ENCODE measurements around the gene DPYSL4.
A peak's percentile ranks its signal among the peaks of the same experiment; 100 is the strongest.
"Not testable (repeated sequence)": the region's sequence is repeated elsewhere in the genome, so short reads cannot be mapped to it uniquely, and the experiment has no call there.

The DPYSL4 gene

DNA sequence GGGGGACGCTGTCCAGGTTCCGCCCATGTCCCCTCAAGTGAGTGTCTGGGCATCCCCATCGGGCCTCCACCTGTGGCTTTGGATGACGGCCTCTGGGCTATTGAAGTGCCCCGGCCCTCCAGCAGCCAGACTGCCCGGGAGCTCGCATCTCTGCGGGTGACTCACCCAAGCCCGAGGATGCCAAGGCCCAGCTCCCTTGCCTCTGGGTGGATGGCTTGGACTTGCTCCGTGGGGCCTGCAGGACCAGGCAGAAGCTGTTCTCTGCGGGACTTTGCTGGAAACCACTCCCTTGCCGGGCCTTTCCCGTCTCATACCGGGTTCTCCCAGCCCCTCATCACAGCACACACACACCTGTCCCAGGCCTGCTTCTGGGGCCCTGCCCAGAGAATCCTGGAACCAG, 22.4 kb downstream of the DPYSL4 start:
- DNase-seq, result no peak

- DNase-seq, result no peak
Observed at GRCh38 chr10:132209978-132210530, 23.3 kb downstream of the DPYSL4 start.

GRCh38 chr10:132210766-132211165, 24.0 kb downstream of the DPYSL4 start:
- DNase-seq, result no peak

- DNase-seq, result no peak
Observed at GRCh38 chr10:132211246-132211645, 24.5 kb downstream of the DPYSL4 start.

- DNase-seq, result no peak
Observed at GRCh38 chr10:132212816-132213215, 26.1 kb downstream of the DPYSL4 start.

DNA sequence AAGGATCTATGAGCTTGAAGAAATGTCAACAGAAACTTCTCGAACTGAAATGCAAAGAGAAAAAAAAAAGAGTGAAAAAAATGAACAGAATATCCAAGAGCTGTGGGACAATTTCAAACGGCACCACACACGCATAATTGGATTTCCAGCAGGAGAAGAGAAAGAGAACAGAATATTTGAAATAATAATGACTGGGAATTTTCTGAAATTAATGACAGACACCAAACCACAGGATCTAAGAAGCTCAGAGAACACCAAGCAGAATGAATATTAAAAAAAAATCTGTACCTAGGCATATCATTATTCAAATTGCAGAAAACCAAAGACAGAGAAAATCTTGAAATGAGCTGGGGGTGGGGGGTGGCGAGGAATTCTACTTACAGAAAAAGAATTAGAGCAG, 27.2 kb downstream of the DPYSL4 start:
- DNase-seq, result no peak

- not testable (repeated sequence) for DNase-seq
Observed at GRCh38 chr10:132216441-132216840, 29.7 kb downstream of the DPYSL4 start.

DNA sequence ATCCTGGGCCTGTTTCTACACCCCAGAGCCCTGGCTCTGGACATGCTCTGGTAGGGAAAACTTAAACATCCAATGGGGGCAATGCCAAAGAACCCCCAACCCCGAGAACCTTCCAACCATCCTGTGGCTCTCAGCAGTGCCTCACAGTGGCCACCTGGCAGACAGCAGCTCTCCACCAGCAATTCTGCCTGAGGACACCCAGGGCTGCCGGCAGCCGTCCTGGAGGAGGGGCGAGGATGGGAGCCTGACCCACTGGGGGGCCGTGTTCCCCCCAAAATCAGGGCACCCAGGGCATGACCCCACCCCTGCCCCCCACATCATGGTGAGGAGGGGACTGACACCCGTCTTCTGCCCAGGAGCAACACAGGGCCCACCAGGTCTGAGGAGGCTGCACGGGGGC, 32.7 kb downstream of the DPYSL4 start:
- DNase-seq, result no peak

DNA sequence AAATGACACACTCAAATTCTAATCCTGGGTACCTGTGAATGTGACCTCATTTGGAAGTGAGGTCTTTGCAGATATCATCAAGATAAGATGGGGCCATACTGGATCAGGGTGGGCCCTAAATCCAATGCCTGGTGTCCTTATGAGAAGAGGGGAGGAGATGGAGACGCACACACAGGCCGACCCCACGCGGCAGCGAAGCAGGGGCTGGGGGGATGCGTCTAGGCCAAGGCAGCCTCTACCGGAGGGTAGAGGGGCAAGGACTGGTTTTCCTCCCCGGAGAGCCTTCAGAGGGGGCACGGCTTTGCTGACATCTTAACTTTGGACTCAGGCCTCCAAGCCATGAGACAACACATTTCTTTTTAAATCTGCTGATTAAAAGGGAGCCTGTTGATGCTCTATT, 33.3 kb downstream of the DPYSL4 start:
- DNase-seq, result no peak

- DNase-seq, result not testable (repeated sequence)
Observed at GRCh38 chr10:132220996-132221395, 34.2 kb downstream of the DPYSL4 start.

DNA sequence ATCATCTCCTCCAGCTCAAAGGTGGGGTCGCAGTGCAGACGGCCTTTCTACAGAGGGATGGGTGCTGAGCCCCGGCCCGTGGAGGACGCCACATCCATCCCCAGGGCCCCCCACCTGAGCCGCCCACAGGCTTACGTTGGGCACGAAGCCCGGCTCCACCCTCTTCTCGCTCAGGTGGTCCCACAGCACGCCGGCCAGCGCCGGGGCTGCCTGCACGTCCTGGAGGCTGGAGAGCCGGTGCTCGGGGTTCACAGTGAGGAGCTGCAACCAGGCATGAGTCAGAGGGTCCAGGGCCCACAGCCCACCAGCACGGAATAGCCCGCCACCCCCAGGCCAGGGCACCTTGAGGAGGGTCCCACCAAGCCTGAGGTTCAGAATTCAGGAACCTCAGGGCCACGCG, 36.0 kb downstream of the DPYSL4 start:
- DNase-seq, result no peak

- DNase-seq, result peak; percentile 79
Observed at GRCh38 chr10:132223156-132223590, 36.4 kb downstream of the DPYSL4 start.

DNA sequence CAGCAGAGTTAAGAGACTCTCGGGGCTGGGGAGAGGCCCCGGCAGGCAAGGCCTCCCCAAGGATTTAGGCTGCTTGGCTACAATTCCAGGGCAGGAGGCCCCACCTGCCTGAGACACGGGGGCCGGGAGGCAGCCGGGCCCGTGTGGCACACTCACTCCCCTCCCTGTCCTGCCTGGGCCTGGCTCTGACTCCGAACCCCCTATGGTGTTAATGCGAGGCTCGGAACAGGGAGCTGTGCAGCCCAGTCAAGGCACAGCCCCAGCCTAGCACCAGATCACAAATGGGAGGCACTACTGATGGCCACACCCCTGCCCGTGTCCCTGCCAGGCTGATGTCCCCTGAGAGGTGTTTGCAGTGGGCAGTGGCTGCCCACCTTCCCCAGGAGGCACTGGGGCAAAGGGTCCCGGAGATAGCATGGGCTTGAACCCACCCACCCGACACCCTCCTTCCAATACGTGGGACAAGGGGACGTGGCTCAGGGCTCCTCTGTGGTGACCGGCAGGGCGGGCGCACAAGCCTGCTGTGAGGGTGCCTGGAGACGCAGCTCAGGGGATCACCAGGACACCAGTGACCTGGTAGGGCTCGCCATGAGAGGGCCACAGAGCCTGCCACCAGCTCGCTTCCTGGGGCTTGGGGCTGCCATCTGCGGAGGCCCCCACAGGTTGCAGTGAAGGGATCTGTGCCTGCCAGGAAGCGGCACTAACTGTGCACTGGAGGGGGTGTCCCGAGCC, 37.0 kb downstream of the DPYSL4 start:
- no peak for DNase-seq

GRCh38 chr10:132224343-132225072, 37.8 kb downstream of the DPYSL4 start:
- DNase-seq, result no peak

DNA sequence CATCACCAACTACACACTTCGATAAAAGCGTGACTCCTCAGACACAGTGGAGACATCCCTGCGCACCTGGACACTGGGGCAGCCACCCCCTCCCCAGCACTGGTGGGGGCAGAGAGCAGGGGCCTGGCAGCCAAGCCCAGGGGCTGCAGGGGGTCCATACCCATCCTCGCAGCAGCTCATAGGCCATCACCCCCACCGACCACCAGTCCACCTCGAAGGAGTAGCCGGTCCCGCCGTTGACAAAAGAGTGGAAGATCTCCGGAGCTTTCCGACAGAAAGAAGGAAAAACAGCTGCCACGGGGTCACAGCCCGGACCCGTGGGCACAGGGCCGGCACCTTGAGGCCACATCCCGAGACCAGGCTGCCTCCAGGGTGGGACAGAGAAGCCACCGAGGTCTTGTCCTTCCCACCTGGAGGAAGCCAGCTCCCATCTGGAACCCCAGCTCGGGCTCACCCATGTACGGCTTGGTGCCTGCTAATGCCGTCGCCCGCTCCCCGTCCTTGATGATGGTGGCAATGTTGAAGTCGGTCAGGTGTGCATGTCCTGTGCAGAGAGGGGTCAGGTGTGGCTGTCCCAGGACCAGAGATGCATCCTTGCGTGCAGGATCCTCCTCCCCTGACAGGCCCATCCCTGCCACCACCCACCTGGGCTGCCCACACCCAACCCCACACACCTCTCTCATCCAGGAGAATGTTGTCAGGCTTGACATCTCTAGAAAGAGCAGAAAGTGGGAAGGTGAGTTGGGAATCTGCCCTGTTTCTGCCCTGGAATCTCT, 38.5 kb downstream of the DPYSL4 start:
- DNase-seq, result no peak

GRCh38 chr10:132225849-132226205, 39.1 kb downstream of the DPYSL4 start:
- DNase-seq, result no peak

- DNase-seq, result no peak
Observed at GRCh38 chr10:132226586-132227405, 40.0 kb downstream of the DPYSL4 start.

DNA sequence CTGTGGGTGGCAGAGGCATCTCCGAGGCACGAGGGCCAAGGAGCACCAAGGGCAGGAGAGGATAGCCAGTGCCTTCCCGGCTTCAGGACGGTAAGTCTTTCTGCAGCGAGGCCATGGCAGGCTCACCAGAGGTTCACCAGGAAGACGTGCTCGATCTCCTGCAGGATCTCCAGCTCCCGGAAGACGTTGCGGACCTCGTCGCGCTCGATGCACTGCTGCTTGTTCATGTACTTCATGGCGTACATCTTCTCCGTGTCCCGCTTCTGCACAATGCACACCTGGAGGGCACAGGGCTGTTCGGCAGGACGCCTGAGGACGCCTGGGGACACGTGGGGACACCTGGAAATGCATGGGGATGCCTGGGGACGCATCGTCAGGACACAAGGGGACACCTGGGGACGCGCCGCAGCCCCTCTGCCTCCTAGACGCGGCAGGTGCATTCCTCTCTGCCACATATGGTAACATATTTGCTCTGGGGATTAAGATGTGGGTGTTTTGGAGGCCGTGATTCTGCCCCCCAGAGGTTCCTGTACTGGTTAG, 41.2 kb downstream of the DPYSL4 start:
- no peak for DNase-seq

DNA sequence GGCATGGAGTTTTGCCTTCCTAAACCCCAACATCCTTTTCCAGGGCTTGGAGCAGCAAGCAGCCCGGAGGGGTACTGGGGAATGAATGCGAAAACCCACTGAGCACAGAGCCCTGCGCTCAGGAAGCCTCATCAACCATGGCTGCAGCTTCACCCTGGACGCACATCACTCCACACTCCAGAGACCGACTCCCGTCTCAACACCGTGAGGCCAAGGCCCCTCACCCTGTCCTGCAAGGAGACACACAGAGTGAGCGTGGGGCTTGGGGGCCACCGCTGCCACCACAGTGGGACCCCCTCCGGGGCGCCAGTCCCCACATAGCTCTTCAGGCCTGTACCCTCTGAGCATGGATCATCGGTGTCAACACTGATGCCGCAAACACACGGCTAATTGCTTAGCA, 41.9 kb downstream of the DPYSL4 start:
- DNase-seq, result no peak

- DNase-seq, result no peak
Observed at GRCh38 chr10:132229096-132229495, 42.3 kb downstream of the DPYSL4 start.

GRCh38 chr10:132229834-132230556, 43.2 kb downstream of the DPYSL4 start:
- DNase-seq, result peak; percentile 59

Measured in left hindlimb (tissue), 1 donor.